Measurements from ENCODE around the gene STAG1.

Gene STAG1

DNA sequence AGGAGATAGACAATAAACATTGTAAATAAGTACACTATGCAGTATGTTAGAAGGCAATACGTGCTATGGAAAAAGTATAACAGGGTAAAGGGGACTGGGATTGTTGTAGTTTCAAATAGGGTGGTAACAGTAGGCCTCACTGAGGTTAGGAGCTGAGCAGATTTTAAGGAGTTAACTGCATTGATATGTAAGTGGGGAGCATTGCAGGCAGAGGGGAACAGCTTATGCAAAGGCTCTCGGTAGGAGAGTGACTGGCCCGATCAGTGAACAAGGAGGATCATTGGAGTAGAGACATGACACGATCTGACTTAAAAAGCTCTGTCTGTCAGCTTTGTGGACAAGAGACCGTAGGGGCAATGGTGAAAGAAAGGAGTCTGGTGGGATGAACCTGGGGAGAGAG, 455.2 kb downstream of the STAG1 start:
- no peak for DNase-seq

DNA sequence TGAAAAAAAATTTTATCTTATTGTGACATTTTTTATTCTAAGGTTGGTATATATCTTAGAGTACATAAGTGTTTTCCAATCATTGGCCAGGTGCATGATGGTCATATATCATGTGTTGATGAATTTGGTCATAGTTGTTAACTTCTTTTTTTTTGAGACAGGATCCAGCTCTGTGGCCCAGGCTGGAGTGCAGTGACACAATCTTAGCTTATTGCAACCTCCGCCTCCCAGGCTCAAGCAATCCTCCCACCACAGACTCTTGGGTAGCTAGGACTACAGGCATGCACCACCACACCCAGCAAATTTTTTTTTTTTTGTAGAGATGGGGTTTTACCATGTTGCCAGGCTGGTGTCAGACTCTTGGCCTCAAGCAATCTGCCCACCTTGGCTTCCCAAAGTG, 458.0 kb downstream of the STAG1 start:
- DNase-seq, result no peak

DNA sequence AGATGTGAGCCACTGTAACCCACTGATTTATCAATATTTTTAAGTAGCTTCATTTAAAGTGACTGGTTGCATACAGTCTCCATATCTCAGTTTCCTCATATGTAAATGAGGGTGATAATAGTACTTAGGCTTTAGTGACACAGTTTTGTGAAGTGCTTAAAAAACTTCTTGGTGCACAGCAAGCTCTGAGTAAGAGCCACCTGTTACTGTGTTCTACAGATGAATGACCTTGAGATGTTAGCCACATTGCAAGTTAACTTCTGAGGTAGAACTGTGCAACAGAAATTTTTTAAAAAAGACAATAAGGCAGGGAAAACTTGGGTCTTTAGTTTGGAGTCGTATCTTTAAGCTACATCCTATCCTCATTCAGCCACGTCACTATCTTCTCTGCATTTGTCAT, 458.9 kb downstream of the STAG1 start:
- DNase-seq, result no peak

DNA sequence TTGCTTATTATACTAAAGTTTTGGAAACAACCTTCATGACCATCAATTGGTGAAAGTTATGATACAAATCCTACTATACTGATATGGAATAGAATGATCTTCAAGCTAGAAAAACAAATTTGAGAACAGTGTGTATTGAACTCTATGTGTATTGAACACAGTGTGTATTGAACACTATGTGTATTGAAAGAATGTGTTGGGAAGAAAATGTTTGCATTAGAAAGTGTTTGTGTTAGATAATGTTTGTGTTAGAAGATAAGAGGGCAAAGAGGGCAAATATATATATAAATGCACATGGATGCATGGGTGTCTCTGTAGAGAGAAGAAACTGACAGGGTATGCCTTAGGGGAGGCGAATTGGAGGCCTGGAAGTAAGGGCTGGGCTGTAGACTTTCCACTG, 459.7 kb downstream of the STAG1 start:
- DNase-seq, result no peak

DNA sequence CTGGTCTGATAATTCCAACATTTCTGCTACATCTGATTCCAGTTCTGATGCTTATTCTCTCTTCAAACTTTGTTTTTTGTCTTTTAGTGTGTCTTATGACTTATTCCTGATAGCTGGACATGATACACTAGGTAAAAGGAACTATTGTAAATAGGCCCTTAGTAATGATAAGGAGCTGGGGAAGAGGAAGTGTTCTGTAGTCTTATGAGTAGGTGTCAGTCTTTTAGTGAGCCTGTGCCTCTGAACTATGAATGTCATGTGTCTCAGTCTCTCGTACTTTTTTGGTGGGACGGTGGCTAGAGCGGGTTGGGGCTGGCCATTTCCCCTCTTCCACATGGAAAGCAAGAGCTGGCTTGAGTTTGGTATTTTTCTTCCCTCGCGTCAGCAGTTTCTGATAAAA, 460.9 kb downstream of the STAG1 start:
- no peak for DNase-seq
